ENCODE measurements around the gene ATF6. TPM values are rescaled to one million over a fixed set of nuclear protein-coding genes. Genes with fewer than 3 reads are reported as not detected.
"Not testable (repeated sequence)": the region's sequence is repeated elsewhere in the genome, so short reads cannot be mapped to it uniquely, and the experiment has no call there.

The ATF6 gene
- total RNA-seq, 5 donors from 2014 or later (not counting 1 experiment from before 2014, with no cell fraction given) = 18.7 to 27.6 (median 21.9) TPM

DNA sequence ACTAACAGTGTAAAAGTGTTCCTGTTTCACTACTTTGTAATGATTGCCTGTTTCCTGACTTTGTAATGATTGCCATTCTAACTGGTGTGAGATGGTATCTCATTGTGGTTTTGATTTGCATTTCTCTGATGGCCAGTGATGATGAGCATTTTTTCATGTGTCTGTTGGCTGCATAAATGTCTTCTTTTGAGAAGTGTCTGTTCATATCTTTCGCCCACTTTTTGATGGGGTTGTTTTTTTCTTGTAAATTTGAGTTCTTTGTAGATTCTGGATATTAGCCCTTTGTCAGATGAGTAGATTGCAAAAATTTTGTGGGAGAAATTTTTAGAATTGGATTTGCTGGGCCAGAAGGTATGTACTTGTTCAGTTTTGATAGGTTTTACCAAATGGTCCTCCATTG lies 43.5 kb downstream of the ATF6 start:
- no CpG with 5 or more reads among the region's 1 CpG for WGBS (ENCODE audit: insufficient coverage)
- POLR2A ChIA-PET, CTCF ChIA-PET: not testable (repeated sequence)

DNA sequence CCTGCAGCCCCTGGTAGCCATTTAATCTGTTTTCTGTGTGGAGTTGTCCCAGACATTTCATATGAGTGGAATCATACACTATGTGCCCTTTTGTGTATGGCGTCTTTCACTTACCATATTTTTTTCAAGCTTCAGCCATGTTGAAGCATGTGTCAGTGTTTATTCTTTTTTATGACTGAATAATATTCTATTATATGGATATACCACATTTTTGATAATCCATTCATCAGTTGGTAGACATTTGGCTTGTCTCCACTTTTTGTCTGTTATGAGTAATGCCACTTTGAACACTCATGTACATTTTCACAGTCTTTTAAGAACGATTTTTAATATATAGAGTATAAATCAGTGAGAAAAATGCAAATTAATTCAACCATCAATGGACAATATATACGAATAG lies 44.7 kb downstream of the ATF6 start:
- H3K27ac Mint-ChIP-seq = no peak overlapping the region
- peaks cover 0 to 11% (median 10%) of the 10 kb centered on the region in 3 donors for H3K9me3 Mint-ChIP-seq
- ATAC-seq (replicated peaks in 1 of 4) (no peak), DNase-seq (no peak)
- H3K4me3 Mint-ChIP-seq = no peak overlapping the region
- Histone ChIP-seq H3K4me1 (ENCODE audit: control insufficient read depth in 1 of 2, extremely low read depth in 1 of 2, insufficient read depth in 2 of 2, low read length in 2 of 2) (no peaks in the 10 kb centered on the region), H3K9me3 (peaks cover 5% of the 10 kb centered on the region), H3K27ac (ENCODE audit: low read length) (no peak overlapping the region), H3K36me3 (ENCODE audit: control insufficient read depth in 2 of 2, extremely low read depth in 1 of 2, insufficient read depth in 1 of 2, low read length in 1 of 2) (peaks cover 2 to 40% of the 10 kb centered on the region in 2 donors), H3K4me3 (ENCODE audit: control insufficient read depth in 1 of 2, extremely low read depth in 1 of 2, low read length in 1 of 2) (no peak overlapping the region), H3K27me3 (replicated peaks in 1 of 2; ENCODE audit: control insufficient read depth in 2 of 2, extremely low read depth in 1 of 2, insufficient read depth in 2 of 2, low read length in 1 of 2) (no peaks in the 10 kb centered on the region)
- no peaks in the 10 kb centered on the region for H3K27me3 Mint-ChIP-seq
- CTCF ChIA-PET = no interaction called here
- peaks cover 68% of the 10 kb centered on the region for H3K36me3 Mint-ChIP-seq
- H3K4me1 Mint-ChIP-seq = peaks cover 7 to 16% (median 15%) of the 10 kb centered on the region in 3 donors
- POLR2A ChIA-PET = no interaction called here
- no CpG with 5 or more reads among the region's 3 CpGs for WGBS (ENCODE audit: insufficient coverage)

More for the DNA sequence above, 43.5 kb downstream of the ATF6 start:
- peaks cover 10 to 19% (median 17%) of the 10 kb centered on the region in 3 donors for H3K4me1 Mint-ChIP-seq
- not testable (repeated sequence) for H3K27me3 ChIP-seq (replicated peaks in 1 of 2; ENCODE audit: control insufficient read depth in 2 of 2, extremely low read depth in 1 of 2, insufficient read depth in 2 of 2, low read length in 1 of 2); H3K27me3 Mint-ChIP-seq; H3K27ac Mint-ChIP-seq; H3K4me3 Mint-ChIP-seq; H3K4me1 ChIP-seq (ENCODE audit: control insufficient read depth in 1 of 2, extremely low read depth in 1 of 2, insufficient read depth in 2 of 2, low read length in 2 of 2); H3K27ac ChIP-seq (ENCODE audit: low read length); ATAC-seq (replicated peaks in 1 of 4); H3K4me3 ChIP-seq (ENCODE audit: control insufficient read depth in 1 of 2, extremely low read depth in 1 of 2, low read length in 1 of 2); H3K9me3 ChIP-seq; DNase-seq
- H3K9me3 Mint-ChIP-seq = peaks cover 0 to 11% (median 10%) of the 10 kb centered on the region in 3 donors
- H3K36me3 ChIP-seq (ENCODE audit: control insufficient read depth in 2 of 2, extremely low read depth in 1 of 2, insufficient read depth in 1 of 2, low read length in 1 of 2) = peaks cover 2 to 40% of the 10 kb centered on the region in 2 donors
- peaks cover 68% of the 10 kb centered on the region for H3K36me3 Mint-ChIP-seq

DNA sequence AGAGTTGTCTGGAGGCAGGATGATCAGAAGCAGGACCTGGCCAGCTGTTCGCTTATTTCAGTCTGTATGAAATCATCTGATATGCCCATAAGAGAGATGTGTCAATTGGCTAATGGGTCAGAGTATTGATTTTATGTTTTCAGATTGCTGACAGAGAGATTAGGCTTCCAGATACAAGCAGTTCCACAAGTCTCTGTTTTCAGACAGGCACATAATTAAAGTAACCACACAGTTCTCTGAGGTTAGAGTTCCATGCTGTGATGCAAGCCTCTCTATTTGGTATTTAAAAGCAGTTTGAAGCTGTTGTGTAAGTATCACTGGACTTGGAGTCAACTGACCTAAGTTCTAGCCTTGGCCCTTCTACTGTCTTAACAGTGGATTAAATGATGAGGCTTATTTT lies 50.1 kb downstream of the ATF6 start:
- Histone ChIP-seq H3K27ac (ENCODE audit: low read length) (no peak overlapping the region), H3K9me3 (no peaks in the 10 kb centered on the region), H3K4me1 (ENCODE audit: control insufficient read depth in 1 of 2, extremely low read depth in 1 of 2, insufficient read depth in 2 of 2, low read length in 2 of 2) (no peaks in the 10 kb centered on the region), H3K4me3 (ENCODE audit: control insufficient read depth in 1 of 2, extremely low read depth in 1 of 2, low read length in 1 of 2) (no peak overlapping the region), H3K27me3 (replicated peaks in 1 of 2; ENCODE audit: control insufficient read depth in 2 of 2, extremely low read depth in 1 of 2, insufficient read depth in 2 of 2, low read length in 1 of 2) (no peaks in the 10 kb centered on the region), H3K36me3 (ENCODE audit: control insufficient read depth in 2 of 2, extremely low read depth in 1 of 2, insufficient read depth in 1 of 2, low read length in 1 of 2) (peaks cover 0 to 38% of the 10 kb centered on the region in 2 donors)
- ChIA-PET CTCF (interaction anchor here in 1 of 2 donors (1.0 kb wide), 1 partner anchor 24 kb away, joined by 3 read pairs; no protein-coding TSS in a partner anchor), POLR2A (no interaction called here)
- no peak overlapping the region for H3K4me3 Mint-ChIP-seq
- no peaks in the 10 kb centered on the region for H3K27me3 Mint-ChIP-seq
- H3K36me3 Mint-ChIP-seq = peaks cover 57% of the 10 kb centered on the region
- H3K27ac Mint-ChIP-seq = no peak overlapping the region
- WGBS (ENCODE audit: insufficient coverage) = no CpG with 5 or more reads among the region's 1 CpG
- DNase-seq (no peak), ATAC-seq (replicated peaks in 1 of 4) (no peak)
- peaks cover 4 to 7% (median 6%) of the 10 kb centered on the region in 3 donors for H3K4me1 Mint-ChIP-seq
- H3K9me3 Mint-ChIP-seq = no peaks in the 10 kb centered on the region

DNA sequence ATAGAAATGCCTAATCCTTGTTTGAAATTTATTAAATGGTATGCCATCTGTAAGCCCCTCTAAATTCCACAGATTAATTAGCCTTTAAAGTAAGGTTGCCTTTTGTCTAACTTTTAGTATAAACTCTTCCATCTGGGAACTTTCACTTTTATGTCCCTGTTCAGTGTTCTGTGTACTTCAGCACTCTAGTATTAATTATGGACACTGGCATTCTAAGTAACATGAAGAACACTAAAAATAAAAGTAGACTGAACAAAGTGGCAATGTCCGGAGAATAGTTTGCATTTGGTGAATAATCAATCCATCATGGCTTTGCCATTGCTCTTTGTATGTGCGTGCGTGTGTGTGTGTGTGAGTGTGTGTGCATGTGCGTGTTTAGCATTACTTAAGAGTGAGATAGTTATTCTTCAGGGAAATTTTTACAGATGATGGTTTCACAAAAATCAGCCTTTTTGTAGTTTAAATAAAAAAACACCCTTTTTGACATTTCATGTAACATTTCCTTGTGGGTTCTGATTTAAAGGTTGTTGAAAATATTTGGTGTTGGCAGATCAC lies 51.1 kb downstream of the ATF6 start:
- ATAC-seq (replicated peaks in 1 of 4) = no peak
- peaks cover 58% of the 10 kb centered on the region for H3K36me3 Mint-ChIP-seq
- no peak overlapping the region for H3K27ac ChIP-seq (ENCODE audit: low read length)
- H3K4me1 Mint-ChIP-seq = peaks cover 4 to 7% (median 4%) of the 10 kb centered on the region in 3 donors
- DNase-seq = no peak
- H3K4me3 Mint-ChIP-seq = no peak overlapping the region
- no peak overlapping the region for H3K4me3 ChIP-seq (ENCODE audit: control insufficient read depth in 1 of 2, extremely low read depth in 1 of 2, low read length in 1 of 2)
- H3K9me3 Mint-ChIP-seq = no peaks in the 10 kb centered on the region
- peaks cover 0 to 45% of the 10 kb centered on the region in 2 donors for H3K36me3 ChIP-seq (ENCODE audit: control insufficient read depth in 2 of 2, extremely low read depth in 1 of 2, insufficient read depth in 1 of 2, low read length in 1 of 2)
- H3K4me1 ChIP-seq (ENCODE audit: control insufficient read depth in 1 of 2, extremely low read depth in 1 of 2, insufficient read depth in 2 of 2, low read length in 2 of 2) = no peaks in the 10 kb centered on the region
- H3K9me3 ChIP-seq = no peaks in the 10 kb centered on the region
- no peaks in the 10 kb centered on the region for H3K27me3 ChIP-seq (replicated peaks in 1 of 2; ENCODE audit: control insufficient read depth in 2 of 2, extremely low read depth in 1 of 2, insufficient read depth in 2 of 2, low read length in 1 of 2)
- WGBS (ENCODE audit: insufficient coverage) = 100% methylated on average over 2 of the region's 4 CpGs
- ChIA-PET CTCF (no interaction called here), POLR2A (no interaction called here)
- no peak overlapping the region for H3K27ac Mint-ChIP-seq
- H3K27me3 Mint-ChIP-seq = no peaks in the 10 kb centered on the region

DNA sequence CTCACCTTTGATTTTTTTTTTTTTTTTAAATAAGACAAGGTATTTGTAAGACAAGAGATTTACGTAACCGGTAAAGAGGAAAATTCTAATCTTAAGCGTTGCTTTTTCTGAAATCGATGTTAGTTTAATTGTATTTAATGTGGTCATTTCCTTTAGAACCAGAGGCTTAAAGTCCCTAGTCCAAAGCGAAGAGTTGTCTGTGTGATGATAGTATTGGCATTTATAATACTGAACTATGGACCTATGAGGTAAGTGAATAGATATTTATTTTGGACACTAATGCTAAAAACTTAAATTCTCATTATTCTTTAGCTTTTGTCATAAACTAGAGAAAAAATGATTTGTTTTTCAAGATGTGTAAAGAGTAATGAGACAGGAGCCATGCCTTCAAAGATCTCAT lies 54.8 kb downstream of the ATF6 start:
- peaks cover 6 to 44% of the 10 kb centered on the region in 2 donors for H3K36me3 ChIP-seq (ENCODE audit: control insufficient read depth in 2 of 2, extremely low read depth in 1 of 2, insufficient read depth in 1 of 2, low read length in 1 of 2)
- ATAC-seq (replicated peaks in 1 of 4) (no peak), DNase-seq (no peak)
- WGBS (ENCODE audit: insufficient coverage) = 100% methylated on average over 3 of the region's 5 CpGs
- no peak overlapping the region for H3K4me3 ChIP-seq (ENCODE audit: control insufficient read depth in 1 of 2, extremely low read depth in 1 of 2, low read length in 1 of 2)
- H3K4me1 ChIP-seq (ENCODE audit: control insufficient read depth in 1 of 2, extremely low read depth in 1 of 2, insufficient read depth in 2 of 2, low read length in 2 of 2) = no peaks in the 10 kb centered on the region
- H3K27me3 ChIP-seq (replicated peaks in 1 of 2; ENCODE audit: control insufficient read depth in 2 of 2, extremely low read depth in 1 of 2, insufficient read depth in 2 of 2, low read length in 1 of 2) = no peaks in the 10 kb centered on the region
- ChIA-PET CTCF (no interaction called here), POLR2A (no interaction called here)
- Mint-ChIP-seq H3K9me3 (no peaks in the 10 kb centered on the region), H3K27ac (no peak overlapping the region), H3K36me3 (peaks cover 68% of the 10 kb centered on the region), H3K27me3 (no peaks in the 10 kb centered on the region), H3K4me3 (no peak overlapping the region), H3K4me1 (peaks cover 4 to 7% (median 4%) of the 10 kb centered on the region in 3 donors)
- no peaks in the 10 kb centered on the region for H3K9me3 ChIP-seq
- no peak overlapping the region for H3K27ac ChIP-seq (ENCODE audit: low read length)

DNA sequence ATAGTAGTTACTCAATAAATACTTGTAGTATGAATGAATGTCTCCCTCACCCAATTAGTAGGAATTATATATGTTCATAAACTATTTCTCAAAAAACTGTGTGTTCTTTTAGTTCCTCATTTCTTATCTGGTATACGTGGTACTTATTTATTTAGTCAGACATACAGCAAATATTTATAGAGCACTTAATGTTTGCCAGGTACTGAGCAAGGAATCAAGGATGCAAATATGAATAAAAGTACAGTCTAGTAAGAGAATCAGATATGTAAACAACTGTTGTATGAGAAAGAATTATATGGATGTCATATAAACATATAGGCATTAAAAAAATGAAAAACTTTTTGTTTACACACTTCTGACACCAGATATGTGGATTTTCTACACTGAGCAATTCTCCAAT lies 58.5 kb downstream of the ATF6 start:
- Mint-ChIP-seq H3K4me3 (no peak overlapping the region), H3K27ac (no peak overlapping the region), H3K9me3 (no peaks in the 10 kb centered on the region), H3K27me3 (no peaks in the 10 kb centered on the region), H3K4me1 (peaks cover 0 to 5% (median 2%) of the 10 kb centered on the region in 3 donors), H3K36me3 (peaks cover 77% of the 10 kb centered on the region)
- H3K27ac ChIP-seq (ENCODE audit: low read length) = no peak overlapping the region
- ChIA-PET CTCF (interaction anchor here (0.5 to 0.6 kb wide), 2 partner anchors 13 to 32 kb away, joined by 3 read pairs; no protein-coding TSS in a partner anchor), POLR2A (interaction anchor here in 1 of 2 donors (0.6 kb wide), 1 partner anchor 40 kb away, joined by 3 read pairs; no protein-coding TSS in a partner anchor)
- no peaks in the 10 kb centered on the region for H3K27me3 ChIP-seq (replicated peaks in 1 of 2; ENCODE audit: control insufficient read depth in 2 of 2, extremely low read depth in 1 of 2, insufficient read depth in 2 of 2, low read length in 1 of 2)
- WGBS (ENCODE audit: insufficient coverage) = no CpG with 5 or more reads among the region's 1 CpG
- H3K36me3 ChIP-seq (ENCODE audit: control insufficient read depth in 2 of 2, extremely low read depth in 1 of 2, insufficient read depth in 1 of 2, low read length in 1 of 2) = peaks cover 6 to 46% of the 10 kb centered on the region in 2 donors
- no peak for ATAC-seq (replicated peaks in 1 of 4)
- no peaks in the 10 kb centered on the region for H3K9me3 ChIP-seq
- no peak for DNase-seq
- no peaks in the 10 kb centered on the region for H3K4me1 ChIP-seq (ENCODE audit: control insufficient read depth in 1 of 2, extremely low read depth in 1 of 2, insufficient read depth in 2 of 2, low read length in 2 of 2)
- no peak overlapping the region for H3K4me3 ChIP-seq (ENCODE audit: control insufficient read depth in 1 of 2, extremely low read depth in 1 of 2, low read length in 1 of 2)
